Heart right ventricle (tissue), 16 donors: ENCODE data around the gene COG7. TPM values are rescaled to one million over a fixed set of nuclear protein-coding genes. Genes with fewer than 3 reads are reported as not detected.

Source experiments
- ATAC-seq, 8 donors: fragments of 200-7000 bp; cut with Tn5 transposase; one replicate each; pipeline ENCODE4 v1.9.1; 2020; ENCODE audit warnings: mild to moderate bottlenecking in 8 of 8, moderate library complexity in 8 of 8, moderate number of reproducible peaks in 1 of 8
- DNase-seq, 2 donors: peaks; one replicate each; pipeline ENCODE4 v3.0.0-alpha.2; 2020
- H3K27ac ChIP-seq, 10 donors: fragments of 200-600 bp; sonication (generic) in 2 of 10; one replicate each; pipeline versions ENCODE4 v1.5.0 to v1.8.0; 2020 to 2022; ENCODE audit warnings: mild to moderate bottlenecking in 3 of 10
- H3K27me3 ChIP-seq, 7 donors: fragments of 200-600 bp; one replicate each; pipeline ENCODE4 v1.8.0; 2021 to 2022; ENCODE audit warnings: mild to moderate bottlenecking in 2 of 7
- H3K36me3 ChIP-seq, 9 donors: fragments of 200-600 bp; sonication (generic) in 1 of 9; one replicate each; pipeline versions ENCODE4 v1.5.0 to v1.8.0; 2020 to 2022; ENCODE audit warnings: mild to moderate bottlenecking in 2 of 9
- H3K4me1 ChIP-seq, 9 donors: fragments of 200-600 bp; sonication (generic) in 1 of 9; one replicate each; pipeline versions ENCODE4 v1.5.0 to v1.8.0; 2020 to 2022; ENCODE audit warnings: mild to moderate bottlenecking in 4 of 9
- H3K4me3 ChIP-seq, 10 donors: fragments of 200-600 bp; sonication (generic) in 2 of 10; one replicate each; pipeline versions ENCODE4 v1.5.0 to v1.8.0; 2020 to 2022; ENCODE audit warnings: mild to moderate bottlenecking in 7 of 10, moderate library complexity in 2 of 10
- H3K9me3 ChIP-seq, 11 donors: fragments of 200-600 bp in 10 of 11; sonication (generic) in 2 of 11; one replicate each; pipeline versions ENCODE4 v1.5.0 to v1.8.0; 2013 to 2022; ENCODE audit warnings: mild to moderate bottlenecking in 2 of 11, control low read depth in 1 of 11, moderate library complexity in 1 of 11
- WGBS, 2 donors: extraction: QIAGEN DNeasy Blood & Tissue Kit; methylation state at CpG; one replicate each; pipeline ENCODE4 v1.1.7; 2013; ENCODE audit warnings: inconsistent platforms in 1 of 2; 5-methylcytosine and 5-hydroxymethylcytosine counted together
- intact Hi-C, 10 donors: fragments of 100-400 bp; cut with DNase I; formaldehyde crosslinking; loops; one replicate each; pipeline versions ENCODE4 v1.11.1 to v1.14.2; 2022
- polyA plus RNA-seq, 2 donors: library from polyadenylated mRNA; stranded (reverse); fragments of 200-250 nt; gene quantifications; one replicate each; pipeline ENCODE4 v1.2.3, GENCODE V29; 2013
- total RNA-seq, 10 donors: library from RNA; stranded (reverse); fragmentation: NEBNext Ultra II Directional in 3 of 10; extraction: Animal tissue kit (Norgen Biotek cat#: 25700) in 3 of 10; gene quantifications; one replicate each; pipeline versions ENCODE4 v1.2.1 to v1.2.4, GENCODE V29; 2021 to 2023
- TF ChIP-seq, protein P1 (sequence below), 9 donors: fragments of 200-600 bp; sonication (generic) in 2 of 9; IDR thresholded peaks; one replicate each; pipeline versions ENCODE4 v1.5.0 to v1.8.0; 2021 to 2022; ENCODE audit warnings: antibody characterized with exemption in 9 of 9, mild to moderate bottlenecking in 5 of 9, moderate library complexity in 1 of 9
- donor health status: Arrhythmogenic right ventricular cardiomyopathy.
- donor health status: ischemic (EF 13 %, LVEDD 7.1; RV severe dilation, severe dysfunction).
- donor health status: healthy with polysubstance abuse.
- donor health status: DM: no; HTN: yes; CAD: no.
- donor health status: DM: no; HTN: no; CAD: no.
- donor health status: ischemic (EF 25% LVEDD 6.9; RV normal size, moderate dysfunction).
- donor health status: ischemic (EF 25% LVEDD 5.7; RV mildly dilated, moderate dysfunction).
- donor health status: healthy.
- donor health status: DM: yes; HTN: yes; CAD: no.
- donor health status: Ischemic cardiomyopathy.
- donor health status: ischemic (EF 35%, LVEDD 5.7; RV mildly dilated, moderate dysfunction).
- donor health status: nonischemic (EF 11% LVEDD 7.7; RV severe dilation, severe dysfunction).
- donor health status: DM: yes; HTN: yes; CAD: no.
- donor health status: PGD.
- donor health status: ischemic (EF 29% LVEDD 5.4; RV normal size, mild dysfunction).
- donor health status: nonischemic (EF 23%, LVEDD 6.1; RV moderate dilation, normal function).

The COG7 gene
- total and polyA plus RNA-seq, 12 donors, result 10.9 to 28.1 (median 12.9) TPM

DNA sequence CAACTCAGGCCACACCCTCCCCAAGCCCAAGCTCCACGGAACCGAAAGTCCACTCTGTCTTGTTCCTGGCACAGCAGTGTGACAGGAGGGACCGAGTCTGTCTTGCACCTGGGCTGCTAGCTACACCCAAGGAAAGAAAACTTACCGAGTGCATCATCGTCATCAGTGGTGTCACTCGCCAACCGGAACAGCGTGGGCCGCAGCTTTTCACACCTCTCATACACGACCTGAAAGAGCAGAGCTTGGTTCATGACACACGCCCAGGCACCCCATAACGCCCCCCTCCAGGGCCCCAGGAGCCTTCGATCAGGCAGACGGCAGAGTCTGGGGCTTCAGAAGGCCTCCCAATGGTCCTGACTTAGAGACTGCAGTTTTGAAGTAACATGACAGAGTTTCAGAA is 29.8 kb upstream of the COG7 start:
- DNase-seq (no peak), ATAC-seq (peak in 2 of 8 donors; percentile 31 to 41)
- Histone ChIP-seq H3K4me1 (peaks cover 0 to 10% (median 0%) of the 10 kb centered on the region in 9 donors), H3K4me3 (no peak overlapping the region), H3K36me3 (peaks cover 5 to 100% (median 82%) of the 10 kb centered on the region in 9 donors), H3K9me3 (no peaks in the 10 kb centered on the region), H3K27me3 (no peaks in the 10 kb centered on the region), H3K27ac (peak overlapping the region in 1 of 10 donors; percentile 62)
- 91 to 93% methylated on average over 14 of the region's 14 CpGs for WGBS, 2 donors
- TF ChIP-seq, protein P1, sequence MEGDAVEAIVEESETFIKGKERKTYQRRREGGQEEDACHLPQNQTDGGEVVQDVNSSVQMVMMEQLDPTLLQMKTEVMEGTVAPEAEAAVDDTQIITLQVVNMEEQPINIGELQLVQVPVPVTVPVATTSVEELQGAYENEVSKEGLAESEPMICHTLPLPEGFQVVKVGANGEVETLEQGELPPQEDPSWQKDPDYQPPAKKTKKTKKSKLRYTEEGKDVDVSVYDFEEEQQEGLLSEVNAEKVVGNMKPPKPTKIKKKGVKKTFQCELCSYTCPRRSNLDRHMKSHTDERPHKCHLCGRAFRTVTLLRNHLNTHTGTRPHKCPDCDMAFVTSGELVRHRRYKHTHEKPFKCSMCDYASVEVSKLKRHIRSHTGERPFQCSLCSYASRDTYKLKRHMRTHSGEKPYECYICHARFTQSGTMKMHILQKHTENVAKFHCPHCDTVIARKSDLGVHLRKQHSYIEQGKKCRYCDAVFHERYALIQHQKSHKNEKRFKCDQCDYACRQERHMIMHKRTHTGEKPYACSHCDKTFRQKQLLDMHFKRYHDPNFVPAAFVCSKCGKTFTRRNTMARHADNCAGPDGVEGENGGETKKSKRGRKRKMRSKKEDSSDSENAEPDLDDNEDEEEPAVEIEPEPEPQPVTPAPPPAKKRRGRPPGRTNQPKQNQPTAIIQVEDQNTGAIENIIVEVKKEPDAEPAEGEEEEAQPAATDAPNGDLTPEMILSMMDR (IDR thresholded peaks at IDR 0.05), result no peak
- intact Hi-C loops, result no loop called here

DNA sequence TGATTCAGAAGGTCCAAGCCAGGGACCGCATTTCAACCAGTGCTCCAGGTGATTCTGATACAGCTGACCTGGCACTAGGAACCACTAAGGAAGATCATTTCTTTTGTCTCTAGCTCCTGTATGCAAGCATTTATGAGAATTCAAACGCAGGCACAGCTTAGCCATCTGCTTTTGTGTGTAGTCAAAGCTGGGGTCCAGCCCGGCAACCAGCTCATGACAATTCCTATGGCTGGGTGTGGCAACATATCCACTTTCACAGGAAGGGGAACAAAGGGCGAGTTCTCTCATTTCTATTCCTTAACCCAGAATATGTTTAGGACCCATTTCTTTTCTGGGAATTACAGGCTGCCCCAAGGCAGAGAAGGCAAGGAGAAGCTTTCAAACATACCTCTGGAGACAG is 27.3 kb upstream of the COG7 start:
- intact Hi-C loops, result no loop called here
- TF ChIP-seq, protein P1 (IDR thresholded peaks at IDR 0.05), result no peak
- ATAC-seq (no peak), DNase-seq (no peak)
- 81 to 87% methylated on average over 4 of the region's 4 CpGs for WGBS, 2 donors
- H3K4me1 ChIP-seq, result peaks cover 0 to 10% (median 0%) of the 10 kb centered on the region in 9 donors
- H3K4me3 ChIP-seq, result no peak overlapping the region
- H3K9me3 ChIP-seq, result no peaks in the 10 kb centered on the region
- no peak overlapping the region for H3K27ac ChIP-seq
- H3K27me3 ChIP-seq, result no peaks in the 10 kb centered on the region
- H3K36me3 ChIP-seq, result peaks cover 5 to 100% (median 69%) of the 10 kb centered on the region in 9 donors

DNA sequence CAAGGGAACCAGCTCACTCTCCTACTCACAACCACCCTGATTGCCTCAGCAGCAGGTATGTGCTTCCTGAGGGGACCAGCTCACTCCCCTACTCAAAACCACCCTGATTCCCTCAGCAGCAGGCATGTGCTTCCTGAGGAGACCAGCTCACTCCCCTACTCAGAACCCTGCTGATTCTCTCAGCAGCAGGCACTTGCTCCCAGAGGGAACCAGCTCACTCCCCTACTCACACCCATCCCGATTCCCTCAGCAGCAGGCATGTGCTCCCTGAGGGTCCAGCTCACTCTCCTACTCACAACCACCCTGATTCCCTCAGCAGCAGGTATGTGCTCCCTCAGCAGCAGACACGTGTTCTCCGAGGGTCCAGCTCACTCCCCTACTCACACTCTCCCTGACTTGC is 26.1 kb upstream of the COG7 start:
- peaks cover 0 to under 1% (median 0%) of the 10 kb centered on the region in 9 donors for H3K4me1 ChIP-seq
- H3K4me3 ChIP-seq, result no peak overlapping the region
- no peak overlapping the region for H3K27ac ChIP-seq
- no peaks in the 10 kb centered on the region for H3K9me3 ChIP-seq
- peaks cover 5 to 100% (median 73%) of the 10 kb centered on the region in 9 donors for H3K36me3 ChIP-seq
- no peaks in the 10 kb centered on the region for H3K27me3 ChIP-seq
- WGBS, 2 donors, result 86 to 92% methylated on average over 3 of the region's 3 CpGs
- ATAC-seq, result peak in 1 of 8 donors; percentile 19
- intact Hi-C loops, result no loop called here
- no peak for DNase-seq
- TF ChIP-seq, protein P1 (IDR thresholded peaks at IDR 0.05), result no peak

DNA sequence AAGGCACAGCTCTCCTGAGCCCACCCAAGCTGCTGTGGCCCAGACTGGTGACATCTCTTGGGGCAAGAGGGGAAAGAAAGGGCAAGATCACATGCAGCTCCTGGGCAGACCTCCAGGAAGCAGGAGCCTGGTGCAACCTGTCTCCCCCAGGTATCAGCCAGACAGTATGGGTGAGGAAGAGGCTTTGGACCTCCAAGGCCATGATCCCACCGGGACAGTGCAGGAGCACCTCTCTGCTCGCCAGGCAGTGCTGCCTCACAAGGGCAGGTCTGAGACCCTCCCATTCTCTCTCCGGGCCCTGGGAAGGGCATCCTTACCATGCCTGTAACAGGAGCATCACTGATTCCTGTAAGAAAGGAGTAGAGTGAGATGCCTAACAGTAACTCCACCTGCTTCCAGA is 25.6 kb upstream of the COG7 start:
- no peaks in the 10 kb centered on the region for H3K9me3 ChIP-seq
- TF ChIP-seq, protein P1 (IDR thresholded peaks at IDR 0.05), result no peak
- ATAC-seq, result peak in 2 of 8 donors; percentile 13 to 28
- no peak overlapping the region for H3K4me3 ChIP-seq
- DNase-seq, result no peak
- H3K36me3 ChIP-seq, result peaks cover 5 to 100% (median 77%) of the 10 kb centered on the region in 9 donors
- no peaks in the 10 kb centered on the region for H3K27me3 ChIP-seq
- no peaks in the 10 kb centered on the region for H3K4me1 ChIP-seq
- intact Hi-C loops, result no loop called here
- whole genome bisulfite sequencing, 2 donors, result 95 to 100% methylated on average over 3 of the region's 3 CpGs
- no peak overlapping the region for H3K27ac ChIP-seq
